Measurements from ENCODE around the gene CUX1. TPM values are rescaled to one million over a fixed set of nuclear protein-coding genes. Genes with fewer than 3 reads are reported as not detected.

CUX1 gene
- total RNA-seq, 1 donor from 2014 or later: 89.1 TPM

DNA sequence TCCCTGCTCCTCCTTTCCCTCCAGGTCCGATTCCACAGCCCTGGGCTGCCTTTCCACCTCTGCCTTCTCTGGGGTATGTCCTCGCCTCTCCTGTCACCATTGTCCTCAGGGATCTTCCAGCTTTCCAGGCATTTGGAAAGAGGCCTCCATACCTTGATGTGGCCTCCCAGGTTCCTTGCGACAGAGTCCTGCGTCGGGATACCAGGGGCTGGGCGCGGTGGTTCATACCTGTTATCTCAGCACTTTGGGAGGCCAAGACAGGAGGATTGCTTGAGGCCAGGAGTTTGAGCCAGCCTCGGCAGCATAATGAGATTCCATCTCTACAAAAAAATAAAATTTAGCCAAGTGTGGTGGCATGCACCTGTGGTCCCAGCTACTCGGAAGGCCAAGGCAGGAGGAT is 171.1 kb downstream of the CUX1 start:
- H3K27ac Mint-ChIP-seq (ENCODE audit: unreplicated experiment): no peak overlapping the region

GRCh38 chr7:101989101-101989500 is 171.7 kb downstream of the CUX1 start:
- TF ChIP-seq CTCF (IDR thresholded peaks at IDR 0.05): no peak
- H3K4me1 Mint-ChIP-seq (ENCODE audit: unreplicated experiment): peaks cover 17% of the 10 kb centered on the region
- H3K27me3 Mint-ChIP-seq (ENCODE audit: unreplicated experiment): no peaks in the 10 kb centered on the region
- H3K27ac Mint-ChIP-seq (ENCODE audit: unreplicated experiment): no peak overlapping the region
- H3K9me3 Mint-ChIP-seq (ENCODE audit: unreplicated experiment): no peaks in the 10 kb centered on the region
- H3K36me3 Mint-ChIP-seq (ENCODE audit: unreplicated experiment): no peaks in the 10 kb centered on the region
- no peak overlapping the region for H3K4me3 Mint-ChIP-seq (ENCODE audit: unreplicated experiment)
- no peak for DNase-seq (ENCODE audit: extremely low spot score, unreplicated experiment)

More for the DNA sequence above, 171.1 kb downstream of the CUX1 start:
- peaks cover 17% of the 10 kb centered on the region for H3K4me1 Mint-ChIP-seq (ENCODE audit: unreplicated experiment)
- no peak for TF ChIP-seq CTCF (IDR thresholded peaks at IDR 0.05)
- DNase-seq (ENCODE audit: extremely low spot score, unreplicated experiment): no peak
- no peak overlapping the region for H3K4me3 Mint-ChIP-seq (ENCODE audit: unreplicated experiment)
- H3K27me3 Mint-ChIP-seq (ENCODE audit: unreplicated experiment): no peaks in the 10 kb centered on the region
- no peaks in the 10 kb centered on the region for H3K36me3 Mint-ChIP-seq (ENCODE audit: unreplicated experiment)
- H3K9me3 Mint-ChIP-seq (ENCODE audit: unreplicated experiment): no peaks in the 10 kb centered on the region

DNA sequence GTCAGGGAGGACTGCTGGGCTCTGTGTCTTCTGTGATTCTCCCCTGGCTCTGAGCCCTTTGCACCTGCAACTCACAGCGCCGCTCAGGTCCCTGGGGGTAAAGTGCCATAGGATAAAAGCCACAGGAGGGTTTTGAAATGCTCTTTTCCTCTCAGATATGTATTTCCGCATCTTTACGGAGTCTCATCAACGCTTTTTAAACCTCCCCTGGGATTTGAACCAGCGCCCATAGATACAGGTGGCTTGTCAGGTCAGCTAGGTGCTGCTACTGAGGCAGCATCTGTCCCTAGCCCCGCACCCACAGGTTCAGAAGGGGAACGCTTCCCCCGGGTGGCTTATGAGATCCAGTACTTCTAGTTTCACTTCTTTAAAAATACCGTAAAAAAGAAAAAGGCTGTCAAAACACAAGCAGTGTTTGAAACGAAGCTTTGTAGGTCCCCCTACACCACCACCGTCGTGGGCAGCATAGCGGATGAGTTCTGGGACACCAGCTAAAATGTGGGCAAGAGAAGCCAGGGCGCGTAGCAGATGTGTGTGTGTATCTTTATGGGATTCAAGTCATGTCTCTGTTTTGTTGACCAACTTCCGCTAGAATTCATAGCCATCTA is 173.5 kb downstream of the CUX1 start:
- Mint-ChIP-seq H3K27me3 (ENCODE audit: unreplicated experiment) (no peaks in the 10 kb centered on the region), H3K36me3 (ENCODE audit: unreplicated experiment) (no peaks in the 10 kb centered on the region), H3K27ac (ENCODE audit: unreplicated experiment) (no peak overlapping the region), H3K9me3 (ENCODE audit: unreplicated experiment) (no peaks in the 10 kb centered on the region), H3K4me3 (ENCODE audit: unreplicated experiment) (no peak overlapping the region), H3K4me1 (ENCODE audit: unreplicated experiment) (peaks cover 8% of the 10 kb centered on the region)
- DNase-seq (ENCODE audit: extremely low spot score, unreplicated experiment): no peak
- no peak for TF ChIP-seq CTCF (IDR thresholded peaks at IDR 0.05)

GRCh38 chr7:101991860-101992259 is 174.4 kb downstream of the CUX1 start:
- Mint-ChIP-seq H3K36me3 (ENCODE audit: unreplicated experiment) (no peaks in the 10 kb centered on the region), H3K4me1 (ENCODE audit: unreplicated experiment) (no peaks in the 10 kb centered on the region), H3K4me3 (ENCODE audit: unreplicated experiment) (no peak overlapping the region), H3K9me3 (ENCODE audit: unreplicated experiment) (no peaks in the 10 kb centered on the region), H3K27me3 (ENCODE audit: unreplicated experiment) (no peaks in the 10 kb centered on the region), H3K27ac (ENCODE audit: unreplicated experiment) (no peak overlapping the region)
- TF ChIP-seq CTCF (IDR thresholded peaks at IDR 0.05): no peak
- DNase-seq (ENCODE audit: extremely low spot score, unreplicated experiment): no peak

- no peaks in the 10 kb centered on the region for H3K36me3 Mint-ChIP-seq (ENCODE audit: unreplicated experiment)
- no peak for TF ChIP-seq CTCF (IDR thresholded peaks at IDR 0.05)
- no peaks in the 10 kb centered on the region for H3K9me3 Mint-ChIP-seq (ENCODE audit: unreplicated experiment)
- DNase-seq (ENCODE audit: extremely low spot score, unreplicated experiment): no peak
- no peaks in the 10 kb centered on the region for H3K27me3 Mint-ChIP-seq (ENCODE audit: unreplicated experiment)
- H3K4me3 Mint-ChIP-seq (ENCODE audit: unreplicated experiment): no peak overlapping the region
- peaks cover 2% of the 10 kb centered on the region for H3K4me1 Mint-ChIP-seq (ENCODE audit: unreplicated experiment)
- no peak overlapping the region for H3K27ac Mint-ChIP-seq (ENCODE audit: unreplicated experiment)
Measured at GRCh38 chr7:101993311-101993710, 175.9 kb downstream of the CUX1 start.
